Stimulated activated naive CD4-positive, alpha-beta T cell treated with Interleukin-2 at 50 U/mL for 16 hours (primary cell): ENCODE results near the gene THOC6.

ENCODE experiments used
- DNase-seq: peaks from one replicate; lab custom pipeline; 2025; lab: John Stamatoyannopoulos, UW

Gene THOC6

GRCh38 chr16:2991566-2992261 is 32.1 kb upstream of the THOC6 start:
- no peak for DNase-seq

GRCh38 chr16:2992383-2993081 is 31.3 kb upstream of the THOC6 start:
- no peak for DNase-seq

DNA sequence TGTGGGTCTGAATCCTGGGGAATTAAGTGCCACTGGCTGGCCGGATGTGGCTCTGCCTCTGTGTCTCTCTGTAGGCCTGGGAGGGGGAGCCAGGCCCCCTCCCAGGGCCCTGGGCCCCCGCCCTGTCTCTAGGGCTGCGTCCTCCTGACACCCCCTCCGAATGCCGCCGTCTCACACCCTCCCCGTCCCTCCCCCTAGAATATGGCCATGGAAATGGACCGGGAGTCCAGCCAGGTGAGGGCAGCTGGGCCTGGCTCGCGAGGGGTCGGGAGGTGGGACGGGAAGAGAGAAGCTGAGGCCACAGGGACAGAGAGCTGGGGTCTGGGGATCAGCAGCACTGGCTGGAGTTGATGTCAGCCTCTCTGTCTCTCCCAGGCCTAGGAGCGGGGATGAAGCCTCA is 27.5 kb upstream of the THOC6 start:
- no peak for DNase-seq

DNA sequence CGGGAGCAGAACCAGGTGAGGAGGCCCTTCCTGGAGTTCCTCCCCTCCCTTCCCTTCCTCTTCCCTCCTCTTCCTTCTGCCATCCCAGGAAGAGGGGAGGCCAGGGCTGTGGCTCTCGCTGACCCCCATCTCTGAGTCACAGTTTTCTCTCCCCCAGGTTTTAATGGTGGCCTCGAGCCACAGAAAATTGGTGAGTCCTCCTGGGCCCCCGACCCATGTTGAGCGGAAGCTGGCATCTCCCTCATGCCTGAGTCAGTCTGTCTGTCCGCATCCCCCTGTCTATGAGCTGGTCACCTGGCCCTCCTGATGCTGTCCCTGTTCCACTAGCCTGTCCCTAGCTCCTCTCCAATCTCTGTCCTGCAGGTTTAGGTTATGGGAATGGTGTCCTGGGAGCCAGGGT is 23.9 kb upstream of the THOC6 start:
- no peak for DNase-seq

DNA sequence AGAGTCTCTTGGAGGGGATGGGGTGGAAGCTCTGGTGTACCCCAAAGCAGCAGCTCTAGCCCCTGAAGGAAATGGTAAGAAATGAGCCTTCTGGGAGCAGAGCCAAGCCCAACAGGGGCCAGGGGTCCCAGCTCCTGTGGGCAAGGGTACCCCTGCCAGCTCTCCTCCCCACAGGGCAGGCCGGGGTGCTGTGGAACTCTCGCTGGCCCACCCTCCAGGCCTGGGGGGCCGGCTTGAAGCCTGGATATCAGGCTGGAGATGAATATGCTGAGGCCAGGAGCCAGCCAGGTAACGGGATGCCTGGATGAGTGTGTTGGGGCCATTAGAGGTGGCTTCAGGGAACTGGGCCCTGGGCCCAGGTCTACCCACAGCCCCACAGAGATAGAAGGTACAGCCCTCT is 23.3 kb upstream of the THOC6 start:
- no peak for DNase-seq

DNA sequence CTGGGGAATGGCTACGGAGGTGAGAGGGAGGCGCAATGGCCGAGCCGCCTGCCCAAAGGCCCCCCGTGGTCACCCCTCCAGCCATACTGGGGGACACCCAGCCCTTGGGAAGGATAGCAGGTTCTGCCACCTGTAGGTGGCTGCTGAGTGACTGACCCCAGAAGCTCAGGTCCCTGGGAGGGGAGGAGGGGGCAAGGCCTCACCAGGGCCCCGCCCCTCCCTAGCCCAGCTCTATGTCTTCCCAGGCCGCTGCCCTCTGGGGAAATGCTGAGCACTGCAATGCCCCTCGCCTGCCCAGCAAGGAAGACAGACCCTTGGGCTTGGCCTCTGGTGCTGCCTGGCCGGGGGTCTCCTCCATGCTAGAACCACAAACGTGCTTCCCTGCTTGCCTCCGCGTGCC is 22.5 kb upstream of the THOC6 start:
- DNase-seq = no peak

DNA sequence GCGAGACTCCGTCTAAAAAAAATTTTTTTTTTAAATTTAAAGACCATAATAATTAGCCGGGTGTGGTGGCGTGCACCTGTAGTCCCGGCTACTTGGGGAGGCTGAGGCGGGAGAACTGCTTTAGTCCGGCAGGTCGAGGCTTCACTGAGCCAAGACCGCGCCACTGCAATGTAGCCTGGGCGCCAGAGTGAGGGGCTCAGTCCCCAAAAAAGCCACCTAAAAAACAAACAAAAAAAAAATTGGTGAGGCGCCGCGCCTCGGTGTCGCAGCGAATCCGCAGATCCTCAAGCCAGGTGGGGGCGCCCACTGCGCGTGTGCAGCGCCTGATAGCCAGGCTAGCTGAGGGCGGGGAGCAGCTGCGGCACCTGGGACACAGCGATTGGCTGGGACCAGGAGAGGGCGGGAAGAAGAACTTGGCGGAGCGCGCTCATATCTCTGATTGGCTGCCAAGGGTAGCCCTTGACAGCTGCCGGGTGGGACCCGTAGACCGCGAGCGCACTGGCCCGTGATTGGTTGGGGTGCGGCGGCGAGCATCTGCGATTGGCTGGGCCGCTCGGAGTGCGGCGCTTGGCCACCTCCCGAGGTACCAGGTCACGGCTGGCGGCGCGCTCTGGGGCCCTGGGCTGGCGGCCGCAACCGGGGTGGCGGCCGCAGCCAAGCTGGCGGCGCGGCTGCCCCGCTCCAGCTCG is 20.1 kb upstream of the THOC6 start:
- DNase-seq = peak; percentile 98

GRCh38 chr16:3004319-3004718 is 19.5 kb upstream of the THOC6 start:
- no peak for DNase-seq

GRCh38 chr16:3004781-3005284 is 19.0 kb upstream of the THOC6 start:
- DNase-seq = no peak

GRCh38 chr16:3007059-3007956 is 16.5 kb upstream of the THOC6 start:
- DNase-seq = no peak

GRCh38 chr16:3007957-3008689 is 15.7 kb upstream of the THOC6 start:
- no peak for DNase-seq

GRCh38 chr16:3008690-3009037 is 15.2 kb upstream of the THOC6 start:
- DNase-seq = no peak

DNA sequence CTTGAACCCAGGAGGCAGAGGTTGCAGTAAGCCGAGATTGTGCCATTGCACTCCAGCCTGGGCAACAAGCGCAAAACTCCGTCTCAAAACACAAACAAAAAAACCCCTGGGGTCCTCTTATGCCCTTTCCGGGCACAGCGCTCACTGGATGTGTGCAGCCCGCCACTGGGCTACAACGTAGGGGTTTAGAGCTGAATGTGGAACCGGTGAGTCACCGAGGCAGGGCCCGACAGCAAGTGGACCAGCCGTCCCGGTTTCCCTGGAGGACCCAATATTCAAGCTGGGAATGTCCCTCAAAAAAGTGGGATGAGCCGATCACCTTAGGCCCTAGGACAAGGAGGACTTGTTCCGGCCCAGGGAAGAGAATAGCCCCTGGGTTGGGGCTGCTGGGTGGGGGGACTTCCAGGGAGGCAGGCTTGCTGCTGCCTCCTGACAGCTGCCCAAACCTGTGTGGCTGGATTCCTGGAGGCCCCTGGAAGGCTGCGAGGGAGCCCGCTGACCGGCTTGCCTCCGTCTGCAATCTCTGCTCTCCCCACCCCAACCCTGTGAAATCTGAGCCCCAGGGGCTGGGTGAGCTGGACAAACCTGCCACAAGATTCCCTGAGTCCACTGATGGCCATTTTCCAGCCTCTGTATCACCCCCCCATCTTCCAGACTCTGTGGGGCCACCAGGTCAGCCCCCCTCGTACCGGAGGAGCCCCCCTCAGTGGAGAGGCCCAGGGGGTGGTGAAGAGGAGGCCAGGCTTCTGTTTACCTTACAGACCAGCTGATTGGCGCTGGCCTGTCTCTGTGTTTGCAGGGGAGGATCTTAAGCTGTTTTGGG is 14.1 kb upstream of the THOC6 start:
- DNase-seq = no peak

- DNase-seq = no peak
Observed at GRCh38 chr16:3010510-3010909, 13.3 kb upstream of the THOC6 start.

- DNase-seq = no peak
Observed at GRCh38 chr16:3012246-3012645, 11.6 kb upstream of the THOC6 start.

DNA sequence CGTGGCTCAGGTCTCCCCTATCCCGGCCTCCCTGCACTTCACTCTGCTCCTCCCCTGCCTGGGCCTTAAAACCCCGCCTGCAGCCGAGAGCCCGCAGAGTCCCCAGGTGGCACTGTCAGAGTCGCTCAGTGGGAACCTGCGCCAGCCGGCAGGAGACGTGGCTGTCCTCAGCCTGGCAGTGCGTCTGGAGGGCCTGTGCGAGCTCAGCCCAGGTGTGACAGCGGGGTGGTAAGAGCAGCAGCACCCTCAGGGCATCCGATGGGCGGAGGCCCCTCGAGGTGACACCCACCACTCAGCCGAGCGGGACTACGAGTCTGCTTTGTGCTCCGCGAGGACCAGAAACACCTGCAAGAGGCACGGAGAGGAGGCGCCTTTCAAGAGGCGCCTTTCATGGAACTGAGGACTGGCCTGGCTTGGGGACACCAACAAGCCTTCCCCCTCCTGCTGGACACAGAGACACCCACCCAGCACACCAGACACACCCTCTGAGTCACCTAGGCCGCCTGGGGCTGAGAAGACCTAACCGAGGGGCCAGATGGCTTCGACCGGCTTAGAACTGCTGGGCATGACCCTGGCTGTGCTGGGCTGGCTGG is 10.9 kb upstream of the THOC6 start, which contains the start of gene CLDN9:
Gene CLDN9, plus strand, starts transcription at position 96 of the 593 bp plus-strand sequence. Its CDS starts 440 bp downstream, at position 536.
- no peak for DNase-seq

DNA sequence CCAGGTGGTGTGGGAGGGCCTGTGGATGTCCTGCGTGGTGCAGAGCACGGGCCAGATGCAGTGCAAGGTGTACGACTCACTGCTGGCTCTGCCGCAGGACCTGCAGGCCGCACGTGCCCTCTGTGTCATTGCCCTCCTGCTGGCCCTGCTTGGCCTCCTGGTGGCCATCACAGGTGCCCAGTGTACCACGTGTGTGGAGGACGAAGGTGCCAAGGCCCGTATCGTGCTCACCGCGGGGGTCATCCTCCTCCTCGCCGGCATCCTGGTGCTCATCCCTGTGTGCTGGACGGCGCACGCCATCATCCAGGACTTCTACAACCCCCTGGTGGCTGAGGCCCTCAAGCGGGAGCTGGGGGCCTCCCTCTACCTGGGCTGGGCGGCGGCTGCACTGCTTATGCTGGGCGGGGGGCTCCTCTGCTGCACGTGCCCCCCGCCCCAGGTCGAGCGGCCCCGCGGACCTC is 10.3 kb upstream of the THOC6 start:
- no peak for DNase-seq

DNA sequence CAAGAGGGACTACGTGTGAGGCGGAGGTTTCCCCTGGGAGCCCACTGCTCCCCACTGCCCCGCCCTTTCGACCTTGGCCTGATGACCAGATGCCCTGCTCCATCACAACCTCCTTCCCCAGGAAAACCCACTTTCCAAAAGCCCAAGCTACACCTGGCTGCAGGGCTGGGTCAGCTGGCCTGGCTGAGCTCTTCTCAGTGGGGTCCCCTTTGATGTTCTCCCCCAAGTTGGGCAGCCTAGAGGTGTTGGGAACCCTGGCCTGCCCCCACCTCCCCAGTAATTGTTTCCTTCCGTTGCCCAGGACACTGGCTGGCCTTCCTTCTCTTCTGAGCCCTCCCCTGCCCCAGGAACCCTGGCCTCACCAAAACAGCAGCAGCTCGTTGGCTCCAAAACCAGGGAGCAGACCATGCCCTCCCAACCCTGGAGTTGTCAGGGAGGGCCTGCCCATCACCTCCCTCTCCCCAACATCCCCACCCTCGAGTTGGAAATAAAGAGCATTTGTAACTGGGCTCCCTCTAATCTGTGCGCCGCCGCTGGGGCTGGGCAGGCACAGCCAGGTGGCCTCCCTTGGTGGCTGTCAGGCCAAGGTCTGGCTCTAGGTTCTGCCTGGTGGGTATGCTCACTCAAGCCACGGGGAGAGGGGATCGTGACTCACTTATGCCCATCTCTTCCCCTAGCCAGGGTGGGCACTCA is 9.7 kb upstream of the THOC6 start:
- DNase-seq = no peak

DNA sequence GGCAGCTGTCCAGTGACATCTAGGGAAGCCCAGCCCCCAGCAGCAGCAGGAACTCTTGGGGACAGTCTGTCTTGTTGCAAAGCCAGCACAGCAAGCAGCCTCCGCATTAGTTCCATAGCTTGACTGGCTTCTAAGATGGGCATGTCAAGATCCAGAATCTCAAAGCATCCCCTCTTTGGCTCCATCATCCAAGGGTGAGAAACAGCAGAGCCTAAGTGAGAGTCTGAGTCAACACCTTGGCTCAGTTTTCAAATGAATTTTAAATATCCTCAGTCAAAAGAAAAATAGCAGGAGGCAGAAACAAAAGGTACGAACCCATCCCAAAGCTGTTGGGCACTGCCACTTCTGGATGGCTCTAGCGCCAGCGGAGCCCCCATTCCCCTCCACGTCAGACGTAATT is 8.9 kb upstream of the THOC6 start:
- no peak for DNase-seq
